ENCODE data around the gene LRGUK. TPM values are rescaled to one million over a fixed set of nuclear protein-coding genes. Genes with fewer than 3 reads are reported as not detected.

LRGUK gene
- total and polyA plus RNA-seq, 2 of the 8 experiments (the other 6 are each of a cell fraction or from before 2014, with no cell fraction given), result 1.5 to 3.6 TPM

DNA sequence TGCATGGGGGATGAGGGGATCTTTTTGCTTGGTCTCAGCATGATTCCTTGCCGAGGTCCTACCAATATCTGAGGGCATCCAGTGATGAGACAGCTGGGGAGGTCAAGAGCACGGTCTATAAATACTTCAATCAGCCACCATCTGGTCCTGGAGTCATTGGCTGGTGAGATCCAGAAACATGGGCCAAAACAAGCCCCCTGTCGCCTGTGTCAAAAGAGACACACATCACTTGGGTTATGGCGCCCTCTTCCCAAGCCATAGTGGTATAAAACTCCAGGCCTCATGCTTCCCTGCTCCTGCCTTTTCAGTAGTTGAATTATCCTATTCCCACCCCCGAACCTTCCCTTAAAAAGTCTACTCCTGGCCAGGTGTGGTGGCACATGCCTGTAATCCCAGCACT is 128.7 kb downstream of the LRGUK start:
- WGBS, 2 experiments (ENCODE audit: extremely low coverage in 1 of 2, insufficient coverage in 1 of 2, insufficient read length in 1 of 2, insufficient replicate concordance in 2 of 2, low coverage in 1 of 2, low lambda C conversion rate in 2 of 2, missing lambda C conversion rate in 1 of 2), result 75% methylated on average over 5 of the region's 5 CpGs; no CpG with 5 or more reads in 1 of the 2 experiments
- H3K23ac ChIP-seq (ENCODE audit: insufficient read length), result no peak overlapping the region
- no peak overlapping the region for H3K56ac ChIP-seq (replicated peaks; ENCODE audit: insufficient read length, low read depth, low read length)
- H2BK120ac ChIP-seq (replicated peaks; ENCODE audit: low read depth, low read length), result no peak overlapping the region
- no peak overlapping the region for H2AK5ac ChIP-seq (ENCODE audit: low read depth, low read length)
- H3K4me2 ChIP-seq (ENCODE audit: insufficient read depth in 1 of 2, low read depth in 2 of 2, low read length in 2 of 2), result no peak overlapping the region
- no peak overlapping the region for H3K18ac ChIP-seq (ENCODE audit: extremely low read depth, low read length)
- no peak overlapping the region for H3K9ac ChIP-seq (replicated peaks in 1 of 4; ENCODE audit: extremely low read depth in 1 of 4, low read depth in 3 of 4, low read length in 3 of 4)
- no peak overlapping the region for H2BK15ac ChIP-seq (ENCODE audit: low read length)
- CTCF ChIA-PET (ENCODE audit: partially characterized antibody), result interaction anchor here (0.8 to 0.9 kb wide), 3 partner anchors 21 to 165 kb away, joined by 3 to 4 read pairs (median 3); no protein-coding TSS in a partner anchor
- peak in 1 of 2 experiments; percentile 17 for DNase-seq (ENCODE audit: low read depth in 1 of 2, low spot score in 2 of 2)
- H3K36me3 ChIP-seq (ENCODE audit: control insufficient read depth in 2 of 4, insufficient read depth in 4 of 4, low read length in 3 of 4), result no peaks in the 10 kb centered on the region
- no peaks in the 10 kb centered on the region for H3K23me2 ChIP-seq (ENCODE audit: low read depth, low read length)
- no peaks in the 10 kb centered on the region for H3K27me3 ChIP-seq (replicated peaks in 1 of 4; ENCODE audit: control insufficient read depth in 3 of 4, extremely low read depth in 1 of 4, insufficient read depth in 3 of 4, low read length in 3 of 4)
- no peak overlapping the region for H2AFZ ChIP-seq (ENCODE audit: low read length)
- H3K14ac ChIP-seq (ENCODE audit: insufficient read length), result no peak overlapping the region
- no peak overlapping the region for H3K27ac ChIP-seq (ENCODE audit: low read depth, low read length)
- no peak for TF ChIP-seq CEBPB (IDR thresholded peaks at IDR 0.05; ENCODE audit: low read depth, low read length)
- TF ChIP-seq, protein P1, sequence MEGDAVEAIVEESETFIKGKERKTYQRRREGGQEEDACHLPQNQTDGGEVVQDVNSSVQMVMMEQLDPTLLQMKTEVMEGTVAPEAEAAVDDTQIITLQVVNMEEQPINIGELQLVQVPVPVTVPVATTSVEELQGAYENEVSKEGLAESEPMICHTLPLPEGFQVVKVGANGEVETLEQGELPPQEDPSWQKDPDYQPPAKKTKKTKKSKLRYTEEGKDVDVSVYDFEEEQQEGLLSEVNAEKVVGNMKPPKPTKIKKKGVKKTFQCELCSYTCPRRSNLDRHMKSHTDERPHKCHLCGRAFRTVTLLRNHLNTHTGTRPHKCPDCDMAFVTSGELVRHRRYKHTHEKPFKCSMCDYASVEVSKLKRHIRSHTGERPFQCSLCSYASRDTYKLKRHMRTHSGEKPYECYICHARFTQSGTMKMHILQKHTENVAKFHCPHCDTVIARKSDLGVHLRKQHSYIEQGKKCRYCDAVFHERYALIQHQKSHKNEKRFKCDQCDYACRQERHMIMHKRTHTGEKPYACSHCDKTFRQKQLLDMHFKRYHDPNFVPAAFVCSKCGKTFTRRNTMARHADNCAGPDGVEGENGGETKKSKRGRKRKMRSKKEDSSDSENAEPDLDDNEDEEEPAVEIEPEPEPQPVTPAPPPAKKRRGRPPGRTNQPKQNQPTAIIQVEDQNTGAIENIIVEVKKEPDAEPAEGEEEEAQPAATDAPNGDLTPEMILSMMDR (IDR thresholded peaks at IDR 0.05; ENCODE audit: control extremely low read depth in 1 of 3, insufficient read depth in 1 of 3, low read depth in 1 of 3, low read length in 3 of 3), result peak; percentile 25 to 47 (median 41)
- TF ChIP-seq RAD21 (IDR thresholded peaks at IDR 0.05 in 1 of 2, conservative IDR thresholded peaks at IDR 0.05 in 1 of 2; ENCODE audit: low read depth in 2 of 2, low read length in 2 of 2), result peak; percentile 70 to 72
- TF ChIP-seq SP2 (IDR thresholded peaks at IDR 0.05; ENCODE audit: low read length), result no peak
- no peak for TF ChIP-seq SIN3A (conservative IDR thresholded peaks at IDR 0.05 in 1 of 2, IDR thresholded peaks at IDR 0.05 in 1 of 2; ENCODE audit: low read depth in 1 of 2, low read length in 2 of 2)
- no peak for TF ChIP-seq POLR2A (IDR thresholded peaks at IDR 0.05; ENCODE audit: control extremely low read depth in 1 of 2, low read depth in 2 of 2, low read length in 2 of 2)
- TF ChIP-seq RNF2 (IDR thresholded peaks at IDR 0.05; ENCODE audit: borderline replicate concordance, low read depth, low read length, missing control alignments, poor library complexity, severe bottlenecking), result no peak
- no peak for TF ChIP-seq NANOG (IDR thresholded peaks at IDR 0.05; ENCODE audit: insufficient read depth, low read depth, low read length, poor library complexity, severe bottlenecking)
- no peak for TF ChIP-seq EZH2 (IDR thresholded peaks at IDR 0.05; ENCODE audit: low read depth, low read length, severe bottlenecking)
- no peak for TF ChIP-seq CBX8 (IDR thresholded peaks at IDR 0.05; ENCODE audit: borderline replicate concordance, low read depth, low read length)
- no peaks in the 10 kb centered on the region for H4K20me1 ChIP-seq (replicated peaks in 1 of 2; ENCODE audit: control insufficient read depth in 1 of 2, insufficient read depth in 2 of 2, low read length in 2 of 2)
- no peak overlapping the region for H2BK5ac ChIP-seq (ENCODE audit: low read depth, low read length)
- POLR2A ChIA-PET (ENCODE audit: partially characterized antibody), result no interaction called here
- no peak overlapping the region for H4K91ac ChIP-seq (replicated peaks; ENCODE audit: insufficient read length, low read length)
- no peak overlapping the region for H2BK12ac ChIP-seq (ENCODE audit: low read depth, low read length)
- FAIRE-seq, result no peak
- no peak overlapping the region for H3K4me3 ChIP-seq (ENCODE audit: extremely low read depth in 1 of 4, insufficient read depth in 2 of 4, low read depth in 3 of 4, low read length in 4 of 4)
- H2BK20ac ChIP-seq (ENCODE audit: low read length), result no peak overlapping the region
- H4K5ac ChIP-seq (ENCODE audit: insufficient read length, low read depth, low read length), result no peak overlapping the region
- no peaks in the 10 kb centered on the region for H3K4me1 ChIP-seq (replicated peaks in 1 of 4; ENCODE audit: control insufficient read depth in 3 of 4, insufficient read depth in 4 of 4, low read length in 3 of 4)
- H3K79me2 ChIP-seq (ENCODE audit: control insufficient read depth in 1 of 2, insufficient read depth in 2 of 2, low read length in 2 of 2), result no peaks in the 10 kb centered on the region
- H3K4ac ChIP-seq (replicated peaks; ENCODE audit: insufficient read length, low read depth, low read length), result no peak overlapping the region
- no peaks in the 10 kb centered on the region for H3K79me1 ChIP-seq (ENCODE audit: low read depth, low read length)
- no peaks in the 10 kb centered on the region for H3K9me3 ChIP-seq (ENCODE audit: insufficient read depth in 2 of 2, low read depth in 1 of 2, low read length in 1 of 2)
- H4K8ac ChIP-seq (ENCODE audit: extremely low read depth, insufficient read depth, low read length), result no peak overlapping the region
